GM19328 (cell line): ENCODE measurements around the gene IGIP.

ENCODE experiments used
- ATAC-seq: cut with Tn5 transposase; IDR thresholded peaks from one replicate; pipeline ENCODE4 v1.9.1; 2021; ENCODE audit warnings: mild to moderate bottlenecking, moderate library complexity; ENCODE audit not compliant: unreplicated experiment

Gene IGIP

DNA sequence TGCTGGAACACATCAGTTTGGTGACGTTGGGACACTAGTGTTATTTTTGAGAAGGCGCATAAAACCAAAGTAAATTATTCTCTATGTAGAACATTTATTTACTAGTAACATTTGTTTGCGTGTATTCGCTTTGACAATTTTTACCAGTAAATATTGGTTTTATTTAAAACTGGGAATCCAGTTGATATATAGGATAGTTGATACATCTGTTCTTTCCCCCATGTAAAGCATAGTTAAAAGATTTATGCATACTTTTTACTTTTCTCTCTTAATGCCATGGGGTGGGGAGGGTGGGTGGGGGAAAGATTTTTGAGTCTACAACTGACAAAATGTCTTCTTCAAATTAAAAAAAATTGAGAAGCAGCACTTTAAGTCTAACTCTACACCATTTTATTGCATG lies at the start of gene IGIP:
IGIP (plus strand) TSS at position 301 of the 400 bp plus-strand sequence. CDS start 2,540 bp downstream, outside the sequence.
- no peak for ATAC-seq

DNA sequence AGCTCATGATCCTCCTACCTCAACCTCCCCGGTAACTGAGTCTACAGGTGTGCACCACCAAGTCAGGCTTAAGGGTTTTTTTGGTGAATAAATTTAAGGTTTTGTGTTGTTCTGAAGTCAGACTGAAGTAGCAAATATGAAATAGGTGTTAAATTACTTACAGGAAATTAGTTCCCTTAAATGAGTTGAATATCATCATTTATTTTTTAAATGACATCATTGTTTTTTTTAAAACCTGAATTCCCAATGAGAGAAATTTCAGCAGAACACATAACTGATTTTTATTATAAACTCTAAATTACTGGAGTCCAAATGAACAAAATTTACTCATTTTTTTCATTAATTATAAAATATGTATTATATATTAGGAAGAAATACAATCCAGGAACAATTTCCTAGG lies 49.6 kb upstream of the IGIP start:
- no peak for ATAC-seq

DNA sequence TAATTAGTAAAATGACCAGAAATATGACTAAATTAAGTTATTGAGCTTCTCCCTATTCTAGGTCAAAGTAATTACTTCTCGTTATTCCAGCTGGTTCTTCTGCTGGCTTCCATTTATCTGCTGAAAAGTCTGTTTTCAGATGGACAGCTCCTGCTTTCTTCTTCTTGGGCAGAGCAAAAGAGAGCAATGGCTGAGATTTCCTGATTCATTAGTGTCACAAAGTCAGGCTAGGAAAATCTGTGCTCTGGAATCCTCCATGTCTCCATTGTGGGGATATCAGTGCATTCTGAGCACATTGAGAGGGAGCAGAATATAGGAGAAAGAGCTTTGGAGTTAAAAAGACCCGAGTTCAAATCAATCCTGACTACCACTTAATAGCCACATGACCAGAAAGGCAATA lies 48.9 kb upstream of the IGIP start:
- no peak for ATAC-seq

DNA sequence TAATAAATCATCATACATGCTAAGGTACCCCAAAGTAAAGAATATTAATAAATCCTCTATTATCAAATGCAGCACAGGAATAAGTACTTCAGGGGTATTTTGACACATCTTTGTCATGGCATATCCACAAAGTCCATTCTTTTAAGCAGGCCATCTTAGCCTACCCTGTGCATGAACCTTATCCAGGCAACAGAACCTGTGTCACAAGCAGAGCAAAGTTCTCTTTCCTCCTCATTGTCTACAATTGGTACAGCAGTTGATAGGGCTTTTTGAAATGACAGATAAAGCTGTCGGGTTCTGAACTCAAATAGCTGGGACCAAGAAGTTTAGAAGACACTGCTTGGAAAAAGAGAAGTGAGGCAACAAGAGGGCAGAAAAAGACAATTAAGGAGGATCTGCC lies 42.6 kb upstream of the IGIP start:
- no peak for ATAC-seq

DNA sequence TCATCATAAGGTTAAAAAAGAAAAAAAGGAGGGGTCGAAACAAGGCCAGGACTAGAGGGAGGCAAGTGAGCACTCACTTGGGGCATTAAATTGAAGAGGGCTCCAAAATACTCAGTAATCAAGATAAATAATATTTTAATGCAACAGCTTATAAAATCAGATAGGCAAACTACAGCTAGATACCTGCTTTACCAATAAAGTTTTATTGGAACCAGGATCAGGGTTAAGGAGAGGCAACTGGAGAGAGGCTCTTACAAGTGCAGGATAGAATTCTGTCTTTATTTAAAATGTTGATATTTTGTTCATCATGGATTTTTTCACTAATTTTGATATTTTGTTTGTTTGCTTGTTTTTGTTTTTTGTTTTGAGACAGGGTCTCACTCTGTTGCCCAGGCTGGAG lies 42.1 kb upstream of the IGIP start:
- no peak for ATAC-seq

DNA sequence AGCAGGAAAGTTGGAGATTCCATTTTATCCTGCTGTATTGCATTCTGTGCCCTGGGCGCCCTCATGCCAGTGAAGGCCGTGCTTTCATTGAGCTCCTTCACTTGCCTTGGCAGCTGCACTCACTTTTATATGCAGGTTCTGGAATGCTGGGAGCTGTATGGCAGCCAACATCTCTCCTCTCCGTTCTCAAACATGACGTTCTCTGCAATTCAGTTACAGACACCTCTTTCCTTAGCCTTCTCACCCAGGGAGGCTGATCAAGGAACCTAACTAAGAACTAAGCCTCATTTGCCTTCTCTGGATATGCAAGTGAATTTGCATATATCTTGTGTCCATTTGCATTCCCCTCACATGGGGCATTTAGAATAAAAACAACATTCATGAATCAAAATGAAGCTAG lies 41.2 kb upstream of the IGIP start:
- no peak for ATAC-seq

DNA sequence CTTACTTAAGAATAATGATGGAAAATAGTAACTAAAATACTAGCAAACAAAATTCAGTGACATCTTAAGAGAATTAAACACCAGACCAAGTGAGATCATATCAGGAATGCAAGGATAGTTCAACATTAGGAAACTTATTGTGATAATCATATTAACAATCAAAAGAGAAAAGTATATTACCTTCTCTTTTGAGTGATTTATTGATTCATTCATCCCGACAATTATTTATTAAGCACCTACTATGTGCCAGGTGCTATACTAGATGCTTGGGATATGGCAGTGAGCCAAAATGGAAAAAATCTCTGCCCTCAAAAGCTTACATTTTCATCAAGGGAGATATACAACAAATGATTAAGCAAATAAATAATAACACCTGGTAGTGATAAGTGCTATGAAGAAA lies 35.5 kb upstream of the IGIP start:
- no peak for ATAC-seq

DNA sequence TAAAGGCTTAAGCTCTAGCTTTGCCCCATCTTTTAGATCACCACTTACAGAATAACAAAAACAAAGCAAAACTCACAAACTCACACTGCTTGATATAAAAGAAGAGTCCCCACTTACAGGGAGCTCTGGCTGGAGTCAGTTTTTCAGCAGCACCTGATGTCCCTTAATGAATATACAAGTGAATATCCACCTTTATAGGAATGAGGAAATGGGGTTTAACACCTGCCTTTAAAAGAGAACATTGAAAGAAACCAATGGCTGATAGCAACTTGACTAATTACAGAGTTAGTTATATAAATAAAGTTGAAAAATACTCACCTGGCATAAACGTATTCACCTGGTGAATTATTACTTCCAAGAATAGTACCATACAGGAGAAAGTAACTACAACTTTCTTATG lies 32.6 kb upstream of the IGIP start:
- ATAC-seq: no peak

DNA sequence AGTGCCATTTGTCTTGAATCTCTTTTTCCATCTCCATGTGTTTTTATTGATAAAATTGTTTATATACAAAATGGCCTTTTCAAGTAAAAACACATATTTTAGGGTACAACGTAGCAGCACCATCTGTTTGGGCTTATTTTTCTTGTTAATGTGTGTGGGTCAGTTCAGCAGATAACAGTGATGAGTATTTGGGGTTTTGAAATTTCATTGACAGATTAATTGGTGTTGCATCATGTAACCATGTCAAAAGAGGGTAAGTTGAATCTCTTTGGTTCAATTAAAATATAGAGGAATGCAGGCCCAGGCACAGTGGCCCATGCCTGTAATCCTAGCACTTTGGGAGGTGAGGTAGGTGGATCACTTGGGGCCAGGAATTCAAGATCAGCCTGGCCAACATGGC lies 31.9 kb upstream of the IGIP start:
- ATAC-seq: no peak

DNA sequence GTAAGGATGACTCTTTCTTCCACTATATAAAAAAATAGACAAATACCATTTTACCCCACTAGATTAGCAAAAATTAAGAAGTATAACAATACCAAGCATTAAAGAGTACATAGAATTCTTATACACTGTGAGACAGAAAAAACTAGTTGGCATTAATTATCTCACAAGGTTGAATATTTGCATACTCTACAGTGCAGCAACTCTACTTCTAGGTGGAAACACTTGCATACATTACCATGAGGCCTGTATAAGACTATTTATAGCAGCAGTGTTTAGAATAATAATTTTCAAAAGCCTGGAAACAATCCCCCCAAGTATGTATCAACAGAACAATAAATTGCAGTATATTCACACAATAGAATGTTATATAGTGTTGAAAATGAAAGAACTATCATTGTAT lies 30.8 kb upstream of the IGIP start:
- ATAC-seq: no peak

DNA sequence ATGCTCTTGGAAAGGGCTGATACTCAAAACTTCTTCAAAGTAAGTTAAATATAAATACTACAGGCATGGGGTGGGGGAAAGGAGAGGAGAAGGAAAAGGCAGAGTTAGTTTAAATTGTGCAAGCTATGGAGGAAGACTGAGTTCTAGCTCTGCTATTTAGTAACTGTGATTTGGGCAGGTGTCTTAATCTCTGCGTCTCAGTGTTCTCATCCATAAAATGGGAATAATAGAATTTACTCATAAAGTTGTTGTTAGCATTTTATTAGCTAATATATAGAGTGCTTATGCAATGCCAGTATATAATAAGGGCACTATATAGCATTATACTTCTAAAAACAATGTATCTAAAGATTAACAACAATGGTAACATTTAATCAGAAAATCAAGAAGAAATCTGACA lies 24.6 kb upstream of the IGIP start:
- ATAC-seq: no peak

DNA sequence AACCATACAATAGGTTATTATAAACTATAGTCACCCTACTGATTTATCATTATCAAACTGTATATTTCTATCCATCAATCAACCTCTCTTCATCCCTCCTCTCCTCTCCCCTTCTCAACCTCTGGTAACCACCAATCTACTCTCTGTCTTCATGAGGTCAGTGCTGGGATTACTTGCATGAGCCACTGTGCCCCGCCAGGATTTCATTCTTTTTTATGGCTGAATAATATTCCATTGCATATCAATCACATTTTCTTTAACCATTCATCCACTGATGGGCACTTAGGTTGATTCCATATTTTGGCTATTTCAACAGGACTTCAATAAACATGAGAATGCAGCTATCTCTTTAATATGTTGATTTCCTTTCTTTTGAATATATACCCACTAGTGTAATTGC lies 22.6 kb upstream of the IGIP start:
- no peak for ATAC-seq

DNA sequence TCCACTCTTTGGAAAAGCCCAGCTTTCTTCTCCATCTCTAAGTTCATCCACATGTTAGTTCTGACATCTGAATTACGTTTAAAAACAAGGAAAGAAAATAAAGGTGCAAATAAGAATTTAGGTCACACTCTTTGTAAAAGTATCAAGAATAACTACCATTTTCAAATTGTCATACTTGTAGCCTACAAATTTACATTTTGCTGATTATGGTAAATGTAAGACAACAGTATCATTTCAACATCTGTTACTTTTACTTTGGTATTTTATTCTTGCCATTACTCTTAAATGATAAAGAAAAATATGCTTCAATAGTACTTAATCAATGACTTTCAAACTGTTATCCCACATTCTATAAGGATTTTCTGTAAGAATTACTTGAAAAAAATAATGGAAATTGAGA lies 21.6 kb upstream of the IGIP start:
- no peak for ATAC-seq

DNA sequence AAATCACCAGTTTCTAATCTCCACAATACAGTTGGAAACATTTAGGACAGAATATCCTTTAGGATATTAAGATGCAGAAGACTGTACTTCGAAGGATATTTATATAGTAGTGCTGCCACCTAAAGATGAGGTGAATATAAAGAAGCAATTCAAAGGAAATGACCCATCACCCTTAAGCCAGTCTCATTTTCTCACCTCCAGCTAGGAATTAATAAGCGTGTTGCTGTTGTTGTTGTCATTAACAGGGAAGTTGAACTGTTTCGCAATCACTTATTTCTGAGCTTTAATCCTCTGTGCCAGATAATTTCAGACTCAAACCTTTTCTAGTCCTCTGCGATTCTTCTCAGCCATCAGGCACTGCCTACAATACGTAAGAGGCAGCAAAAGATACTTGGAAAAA lies 19.6 kb upstream of the IGIP start:
- ATAC-seq: no peak

DNA sequence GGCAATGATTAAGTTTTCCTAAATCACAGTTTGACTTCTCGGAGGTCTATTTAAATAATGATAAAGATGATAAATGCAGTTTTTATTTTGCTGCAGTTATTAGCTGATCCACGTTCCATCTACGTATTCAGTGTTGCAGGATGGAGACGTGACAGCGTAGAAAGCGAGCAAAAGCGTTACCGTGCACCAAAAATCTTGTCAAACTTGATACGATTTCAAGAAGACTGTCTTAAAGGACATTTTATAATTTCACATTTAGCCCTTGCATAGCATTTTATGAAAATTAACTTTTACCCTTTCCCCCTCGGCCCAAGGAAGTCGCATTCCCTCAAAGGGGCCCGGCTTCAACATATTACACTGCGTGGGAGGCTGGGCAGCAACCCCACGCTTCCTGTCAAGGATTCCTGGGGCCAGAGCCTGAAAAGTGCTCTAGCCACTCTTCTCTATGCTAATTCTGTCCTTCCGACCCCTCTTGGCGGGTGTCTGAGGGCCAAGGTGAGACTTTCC lies 18.9 kb upstream of the IGIP start:
- ATAC-seq: no peak

DNA sequence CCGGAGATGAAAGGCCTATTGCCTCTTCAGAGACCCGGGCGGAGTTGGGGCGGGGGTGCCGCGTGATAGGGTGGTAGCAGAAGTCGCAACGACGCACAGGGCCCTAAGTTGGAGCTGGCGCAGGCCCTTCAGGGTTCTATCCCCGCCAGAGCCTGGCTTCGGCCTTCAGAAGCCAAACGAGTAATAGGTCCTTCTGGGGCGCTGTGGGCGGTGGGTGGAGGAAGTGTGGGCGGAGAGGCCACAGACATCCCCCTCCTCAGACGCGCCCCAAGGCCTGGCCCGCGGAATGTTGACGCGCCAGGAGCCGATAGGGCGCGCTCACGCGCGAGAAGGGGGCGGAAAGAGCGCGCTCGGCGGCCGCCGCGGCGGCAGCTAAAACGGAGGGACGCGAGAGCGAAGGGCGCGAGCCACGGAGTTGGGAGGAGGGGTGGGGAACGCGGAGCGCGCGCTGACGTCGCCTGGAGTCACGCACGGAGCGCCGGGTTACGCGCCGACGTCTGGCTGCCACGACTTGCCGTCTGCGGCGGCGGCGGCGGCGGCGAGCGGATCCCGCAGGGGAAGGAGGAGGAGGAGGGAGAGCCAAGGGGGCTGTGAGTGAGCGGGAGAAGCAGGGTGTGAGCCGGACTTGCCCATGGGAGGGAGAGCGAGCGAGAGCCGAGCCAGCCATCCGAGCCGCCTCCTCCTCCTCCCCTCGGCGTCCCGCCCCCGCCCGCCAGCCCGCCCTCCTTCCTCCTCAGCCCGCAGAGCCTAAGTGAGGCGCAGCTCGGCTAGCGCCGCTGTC lies 18.2 kb upstream of the IGIP start:
- peak; percentile 86 for ATAC-seq

DNA sequence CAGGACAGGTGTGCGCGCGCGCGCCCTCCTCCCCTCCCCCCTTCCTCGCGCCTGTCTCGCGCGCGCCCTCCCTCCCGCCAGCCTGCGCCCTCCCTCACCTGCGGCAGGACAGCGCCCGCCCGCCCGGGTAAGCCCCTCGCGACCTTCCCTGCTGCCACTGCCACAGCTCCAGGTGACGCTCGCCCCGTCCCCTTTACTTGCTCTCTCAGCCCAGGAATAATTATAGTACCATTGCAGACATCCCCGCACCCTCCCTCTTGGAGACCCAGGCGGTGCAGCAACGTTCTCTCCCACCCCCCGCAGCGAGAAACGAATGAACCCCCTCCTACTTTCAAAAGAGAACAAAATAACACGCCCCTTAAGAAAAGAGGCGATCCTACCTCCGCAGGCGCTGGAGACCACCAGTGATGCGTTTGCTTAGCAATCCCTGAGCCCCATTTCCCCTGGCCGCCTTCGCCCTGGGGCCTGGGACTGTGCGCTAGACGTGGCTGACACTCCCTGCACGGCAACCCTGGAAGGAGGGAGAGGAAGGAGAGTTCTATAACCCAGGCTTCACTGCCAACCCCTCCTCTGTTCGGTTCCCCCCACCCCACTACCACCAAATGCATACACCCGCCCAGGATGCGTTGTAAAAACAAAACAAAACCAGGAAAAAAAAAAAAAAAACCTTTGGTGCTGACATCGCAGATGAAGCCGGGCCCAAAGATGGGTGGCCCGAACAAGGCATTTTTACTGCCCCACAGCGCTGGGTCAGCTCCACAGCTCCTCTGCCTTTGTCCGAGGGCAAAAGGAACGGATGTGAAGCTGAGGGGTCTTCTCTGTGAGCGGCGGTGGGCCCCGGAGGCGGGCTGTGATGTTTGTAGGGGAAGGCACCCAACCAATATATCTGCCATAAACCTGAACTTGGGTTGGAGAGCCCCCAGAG lies 17.4 kb upstream of the IGIP start:
- no peak for ATAC-seq

DNA sequence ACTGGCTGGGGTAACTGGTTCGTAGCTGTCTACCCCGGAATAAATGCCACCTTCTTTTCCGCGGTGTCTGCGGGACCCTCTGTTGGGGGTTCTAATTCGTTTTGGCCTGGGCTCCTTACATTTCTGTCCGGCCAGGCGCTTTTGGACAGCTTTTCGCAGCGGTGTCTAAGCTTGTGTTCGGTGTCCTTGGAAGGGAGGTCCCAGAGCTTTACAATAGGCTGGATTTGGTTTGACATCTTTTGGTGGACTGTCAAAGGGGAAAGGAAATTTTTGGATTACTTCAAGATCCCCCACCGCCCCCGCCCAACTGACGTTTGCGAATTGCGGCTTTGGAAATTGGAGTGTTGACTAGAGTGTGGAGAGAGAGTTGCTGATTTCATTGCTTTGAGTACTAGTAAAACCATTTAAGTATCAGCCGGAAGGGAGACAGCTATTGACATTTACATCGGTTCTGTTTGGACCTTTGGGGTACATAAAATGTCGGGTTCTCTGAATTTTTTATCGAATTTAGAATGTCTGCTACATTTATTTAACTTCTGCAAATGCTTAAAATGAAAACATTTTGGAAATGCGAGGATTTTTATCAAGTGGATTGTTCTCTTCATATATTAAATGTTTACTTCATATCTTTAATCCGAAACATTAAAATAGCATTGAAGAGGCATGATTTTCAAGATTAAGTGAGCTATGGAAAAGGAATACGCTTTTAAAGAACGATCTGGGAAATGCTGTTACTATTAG lies 16.5 kb upstream of the IGIP start:
- no peak for ATAC-seq

DNA sequence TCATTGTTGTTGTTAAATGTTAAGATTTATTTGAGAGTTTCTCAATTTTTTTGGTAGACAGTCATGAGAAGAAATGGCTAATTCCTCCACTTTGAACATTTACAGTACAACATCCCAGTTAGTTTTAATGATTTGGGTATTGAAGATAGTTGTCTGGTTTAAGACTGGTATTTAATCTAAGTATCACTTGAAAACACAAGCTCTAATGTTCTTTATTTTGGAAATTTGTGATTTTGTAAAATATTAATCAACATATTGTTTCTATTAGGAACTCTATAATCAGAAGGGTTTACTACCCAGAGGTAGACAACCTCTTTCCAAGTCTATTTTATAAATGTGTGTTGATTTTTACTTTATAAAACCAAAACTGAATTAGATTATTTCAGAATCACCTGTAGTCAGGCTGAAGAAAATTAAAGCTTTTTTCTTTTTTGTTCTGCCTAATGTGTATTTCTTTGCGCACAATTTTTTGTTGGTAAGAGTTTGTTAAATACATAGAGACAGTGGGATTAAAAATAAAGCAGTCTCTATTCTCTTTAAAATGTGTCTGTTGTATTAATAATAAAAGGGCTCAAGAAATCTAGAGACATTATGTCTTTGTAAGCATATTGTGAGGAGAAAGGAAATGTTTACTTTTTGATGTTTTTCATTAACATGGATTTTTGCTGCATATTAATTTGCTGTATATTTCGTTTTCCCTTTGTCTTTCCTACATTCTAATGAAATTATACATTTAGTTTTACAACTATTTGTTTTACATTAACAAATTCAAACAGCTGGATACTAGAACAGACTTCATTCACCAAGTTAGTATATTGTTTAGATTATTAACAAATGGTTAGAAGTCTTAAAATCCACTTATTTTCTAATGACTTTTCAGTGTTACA lies 15.7 kb upstream of the IGIP start:
- ATAC-seq: no peak

DNA sequence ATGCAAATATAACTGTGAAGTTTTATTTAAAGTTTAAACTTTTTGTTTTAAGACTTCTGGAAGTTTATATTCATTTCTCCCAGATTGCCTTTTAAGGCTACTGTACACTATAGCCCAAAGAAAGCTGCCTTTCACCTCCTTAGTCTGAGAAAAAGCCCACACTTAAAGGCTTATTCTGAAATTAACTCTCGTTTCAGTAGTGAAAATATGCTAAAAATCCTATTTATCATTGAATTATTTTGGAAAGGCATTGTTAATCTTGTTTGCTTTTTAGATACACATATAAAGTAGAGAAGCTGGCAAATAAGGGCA lies 15.1 kb upstream of the IGIP start:
- ATAC-seq: no peak
